LHCN-M2 (cell line): ENCODE results near the gene EEPD1. TPM values are rescaled to one million over a fixed set of nuclear protein-coding genes. Genes with fewer than 3 reads are reported as not detected.

ENCODE experiments used
- DNase-seq: peaks from one replicate; pipeline ENCODE4 v3.0.0-alpha.2; 2012; ENCODE audit warnings: low read depth
- total RNA-seq: library from RNA; depleted of rRNA; stranded (reverse); fragments of >200 nt; gene quantifications from 2 replicates; pipeline ENCODE4 v1.2.3, GENCODE V29; 2014

The EEPD1 gene
- total RNA-seq, 1 experiment from 2014 or later, result 2.5 TPM

DNA sequence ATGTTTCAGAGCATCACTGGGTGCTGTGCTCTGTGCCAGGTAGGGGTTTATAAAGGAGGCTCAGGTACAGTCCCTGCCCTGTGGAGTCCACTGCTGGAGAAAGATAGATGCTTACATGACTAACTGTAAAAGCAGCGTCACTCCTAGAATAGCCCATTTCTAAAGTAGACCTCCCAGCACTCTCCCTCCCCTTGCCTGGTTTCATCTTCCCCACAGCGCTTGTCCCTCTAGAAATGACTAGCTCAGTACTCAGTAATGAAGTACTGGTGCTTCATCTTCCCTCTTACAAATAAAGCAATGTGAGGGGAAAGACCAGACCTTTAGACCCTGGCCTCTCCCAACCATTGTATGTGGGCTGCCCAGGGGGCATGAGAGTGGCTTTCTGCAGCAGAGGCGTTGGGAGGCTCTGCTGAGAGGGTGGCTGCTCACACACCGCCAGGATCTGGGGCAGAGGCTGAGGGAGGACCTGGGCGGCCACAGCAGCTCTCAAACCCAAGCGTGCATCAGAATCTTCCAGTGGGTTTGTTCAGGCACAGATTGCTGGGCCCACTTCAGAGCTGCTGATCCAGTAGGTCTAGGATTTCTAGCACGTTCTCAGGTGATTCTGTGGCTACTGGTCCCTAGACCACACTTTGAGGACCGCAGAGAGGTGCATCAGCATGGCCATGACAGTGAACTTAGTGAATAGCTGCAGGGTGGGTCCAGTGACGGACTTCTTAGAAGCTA, 126.3 kb downstream of the EEPD1 start:
- no peak for DNase-seq

- DNase-seq, result no peak
These were observed 126.9 kb downstream of the EEPD1 start for GRCh38 chr7:36279926-36280315.

GRCh38 chr7:36280840-36281812, 128.1 kb downstream of the EEPD1 start:
- peak; percentile 88 for DNase-seq

GRCh38 chr7:36281945-36282717, 129.1 kb downstream of the EEPD1 start:
- DNase-seq, result peak; percentile 50

DNA sequence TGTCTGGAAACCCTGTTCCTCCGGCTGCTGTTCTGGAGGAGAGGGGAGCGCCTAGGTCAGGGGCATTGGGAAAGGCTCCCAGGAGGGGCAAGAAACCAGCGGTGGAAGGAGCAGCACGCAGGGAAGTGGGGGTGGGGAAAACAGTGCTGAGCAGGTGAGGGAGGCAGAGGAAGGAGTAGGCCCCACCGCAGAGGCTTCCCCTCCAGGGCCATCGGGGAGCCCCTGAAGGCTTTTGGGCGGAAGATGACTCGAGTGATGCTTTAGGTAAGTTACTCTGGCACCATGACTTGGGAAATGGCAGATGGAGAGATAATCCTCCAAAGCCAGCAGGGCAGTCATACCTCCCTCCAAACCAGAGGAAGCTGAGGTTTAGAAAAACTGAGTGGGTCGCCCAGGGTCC, 130.1 kb downstream of the EEPD1 start:
- no peak for DNase-seq

- no peak for DNase-seq
These were observed 130.7 kb downstream of the EEPD1 start for GRCh38 chr7:36283711-36284130.

DNA sequence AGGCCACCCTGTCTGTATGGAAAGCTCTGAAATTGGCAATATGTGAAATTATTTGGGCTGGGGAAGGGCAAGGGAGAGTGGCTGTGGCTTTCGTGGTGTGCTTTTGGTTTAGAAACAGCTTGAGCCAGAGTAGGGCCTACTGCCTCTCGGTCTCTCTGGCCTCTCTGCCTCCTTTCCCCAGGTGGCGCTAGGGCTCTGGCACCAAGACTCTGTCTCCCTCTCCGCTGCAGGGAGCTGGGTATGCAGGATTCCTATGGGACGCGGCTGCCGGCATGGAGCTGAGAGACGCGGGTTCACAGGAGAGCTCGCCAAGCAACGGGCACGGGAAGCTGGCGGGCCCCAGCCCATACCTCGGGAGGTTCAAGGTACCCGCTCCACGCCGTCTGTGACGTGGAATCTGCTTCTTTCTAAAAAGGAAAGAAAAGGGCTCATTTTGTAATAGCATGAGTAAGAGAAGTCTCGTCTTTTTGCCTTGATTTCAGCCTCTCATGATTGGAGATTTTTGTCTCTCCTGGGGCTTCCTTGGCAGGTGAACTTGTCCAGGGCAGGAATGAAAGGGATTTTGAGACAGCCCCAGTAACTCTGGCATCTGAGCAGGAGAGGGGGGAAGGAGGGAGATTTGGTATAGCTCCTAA, 131.5 kb downstream of the EEPD1 start:
- no peak for DNase-seq

DNA sequence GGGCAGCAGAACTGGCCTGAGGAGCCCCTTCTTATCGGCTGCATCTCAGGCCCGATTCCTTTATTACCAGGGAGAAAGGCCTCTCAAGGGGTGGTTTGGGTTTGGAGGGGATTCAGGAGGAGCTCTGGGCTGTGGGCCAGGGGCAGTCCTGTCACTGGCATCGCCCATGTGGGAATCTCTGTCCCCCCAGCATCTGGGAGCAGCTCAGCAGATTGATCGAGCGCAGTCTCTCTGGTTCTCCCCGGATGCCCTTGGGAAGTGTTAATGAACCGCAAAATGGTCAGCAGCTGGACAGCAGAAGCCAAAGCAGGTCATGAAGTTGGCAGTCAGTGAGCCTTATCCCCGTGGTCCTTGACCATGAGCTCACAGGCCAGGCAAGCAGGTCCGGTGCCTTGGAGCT, 132.2 kb downstream of the EEPD1 start:
- DNase-seq, result no peak

GRCh38 chr7:36286226-36286625, 133.2 kb downstream of the EEPD1 start:
- no peak for DNase-seq

- DNase-seq, result no peak
These were observed 133.6 kb downstream of the EEPD1 start for GRCh38 chr7:36286688-36287087.

DNA sequence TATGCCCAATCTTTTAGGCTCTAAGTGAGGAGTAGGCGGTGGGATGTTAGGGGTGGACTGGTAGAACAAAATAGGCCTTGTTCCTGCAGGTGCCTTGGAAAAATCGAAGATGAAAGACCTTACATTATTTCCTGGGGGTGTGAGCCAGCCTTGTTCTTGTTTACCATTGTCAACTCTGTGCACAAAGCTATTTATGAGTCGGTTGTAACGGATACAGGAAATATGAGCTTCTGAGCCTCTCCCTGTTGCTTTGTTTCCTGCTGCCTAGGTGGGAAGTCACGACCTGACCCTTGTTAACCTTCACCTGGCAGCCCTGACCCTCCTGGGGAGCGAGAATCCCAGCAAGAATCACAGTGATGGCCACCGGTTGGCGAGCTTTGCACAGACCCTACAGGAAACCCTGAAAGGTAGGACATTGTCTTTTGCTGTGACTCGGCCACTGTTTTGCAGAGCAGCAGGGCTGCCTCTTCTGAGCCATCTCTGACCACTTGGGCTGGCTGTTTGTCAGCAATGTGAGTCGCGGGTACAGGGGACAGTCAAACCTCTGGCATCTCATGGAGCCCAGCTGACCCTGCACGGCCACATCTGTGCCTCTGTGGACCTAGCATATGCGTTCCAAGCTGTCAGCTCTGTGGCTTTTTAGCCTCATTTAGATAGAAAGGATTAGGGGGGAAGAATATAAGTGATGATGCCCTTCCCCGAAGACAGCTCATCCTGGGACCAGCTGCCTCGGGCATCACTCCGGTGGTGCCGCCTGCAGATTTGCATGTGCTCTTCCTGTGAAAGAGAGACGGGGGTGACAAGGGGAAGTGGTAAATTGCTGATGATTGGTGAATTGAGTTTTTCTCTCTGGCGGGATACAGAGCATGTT, 134.6 kb downstream of the EEPD1 start:
- DNase-seq, result peak; percentile 30

- DNase-seq, result no peak
These were observed 135.4 kb downstream of the EEPD1 start for GRCh38 chr7:36288501-36288900.

- no peak for DNase-seq
These were observed 137.0 kb downstream of the EEPD1 start for GRCh38 chr7:36289833-36290661.

DNA sequence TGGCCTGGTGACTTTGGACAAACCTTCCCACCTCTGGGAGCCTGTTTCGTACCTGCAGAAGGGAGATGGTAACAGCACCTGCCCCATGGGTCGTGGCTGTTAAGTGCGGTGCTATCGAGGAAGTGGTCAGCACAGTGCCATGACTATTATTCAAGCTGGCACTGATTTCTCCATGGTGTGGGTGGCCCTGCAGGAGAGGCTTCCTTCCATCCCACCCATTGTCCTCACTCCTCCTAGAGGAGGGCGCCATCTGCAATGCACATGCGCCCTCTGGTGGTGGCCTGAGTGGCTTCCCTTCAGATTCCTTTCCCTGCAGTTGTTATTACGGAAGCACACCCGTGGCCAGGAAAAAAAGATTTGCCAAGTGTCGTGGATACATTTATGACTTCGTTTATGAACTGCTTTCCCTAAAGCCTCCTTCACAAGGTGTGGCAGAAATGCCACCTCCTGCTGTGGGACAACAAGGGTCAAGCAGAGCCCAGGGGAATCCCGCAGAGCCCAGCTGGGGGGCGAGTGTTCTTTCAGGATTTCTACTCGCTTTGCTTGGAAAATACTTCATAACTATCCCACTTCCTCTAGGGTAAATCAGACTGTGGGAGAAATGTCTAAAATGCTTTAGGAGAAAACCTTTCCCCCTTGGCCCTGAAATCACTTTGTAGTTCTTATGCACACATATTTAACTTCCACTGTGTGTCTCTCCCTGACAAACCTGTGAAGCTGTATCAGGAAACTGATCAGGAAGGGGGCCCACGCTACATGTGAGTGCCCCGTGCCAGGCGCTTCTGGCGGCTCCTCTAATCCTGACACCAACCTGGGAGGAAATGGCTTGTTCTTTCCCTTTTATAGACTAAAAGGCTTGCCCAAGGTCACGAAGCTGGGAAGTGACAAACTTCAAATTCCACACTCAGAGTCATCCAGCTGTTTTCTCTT, 138.6 kb downstream of the EEPD1 start:
- peak; percentile 81 for DNase-seq

DNA sequence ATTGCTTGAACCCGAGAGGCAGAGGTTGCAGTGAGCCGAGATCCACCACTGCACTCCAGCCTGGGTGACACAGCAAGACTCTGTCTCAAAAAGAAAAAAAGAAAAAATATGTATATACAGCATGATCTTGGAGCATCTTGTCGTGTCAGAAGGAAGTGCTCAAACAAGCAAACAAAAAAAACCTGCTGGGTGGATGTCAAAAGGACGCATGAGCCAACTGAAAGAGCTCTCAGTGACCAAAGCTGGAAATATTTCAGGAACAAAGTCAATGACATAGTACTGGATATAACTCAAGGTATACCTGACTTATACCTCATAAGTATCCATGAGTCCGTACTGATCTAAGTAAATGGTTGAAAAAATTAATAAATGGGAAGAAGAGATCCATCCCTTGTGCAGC, 142.0 kb downstream of the EEPD1 start:
- no peak for DNase-seq

DNA sequence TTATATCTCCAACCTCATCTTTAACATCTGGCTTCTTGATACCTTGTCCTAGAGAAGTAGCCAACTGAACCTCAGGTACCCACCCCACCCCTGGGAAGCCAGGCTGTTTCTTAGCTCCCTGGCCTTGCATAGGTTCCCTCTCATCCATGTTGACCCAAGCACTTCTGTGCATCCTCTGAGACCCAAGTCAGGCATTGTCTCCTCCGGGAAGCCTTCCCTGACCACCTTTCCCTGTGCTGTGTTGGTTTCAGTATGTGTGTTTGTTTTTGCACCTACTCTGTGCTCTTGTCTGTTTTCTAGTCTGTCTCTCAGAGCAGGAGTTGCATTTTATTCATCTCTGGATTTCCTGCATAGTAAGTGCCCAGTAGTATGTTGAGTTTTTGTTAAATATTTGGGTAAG, 143.2 kb downstream of the EEPD1 start:
- no peak for DNase-seq

DNA sequence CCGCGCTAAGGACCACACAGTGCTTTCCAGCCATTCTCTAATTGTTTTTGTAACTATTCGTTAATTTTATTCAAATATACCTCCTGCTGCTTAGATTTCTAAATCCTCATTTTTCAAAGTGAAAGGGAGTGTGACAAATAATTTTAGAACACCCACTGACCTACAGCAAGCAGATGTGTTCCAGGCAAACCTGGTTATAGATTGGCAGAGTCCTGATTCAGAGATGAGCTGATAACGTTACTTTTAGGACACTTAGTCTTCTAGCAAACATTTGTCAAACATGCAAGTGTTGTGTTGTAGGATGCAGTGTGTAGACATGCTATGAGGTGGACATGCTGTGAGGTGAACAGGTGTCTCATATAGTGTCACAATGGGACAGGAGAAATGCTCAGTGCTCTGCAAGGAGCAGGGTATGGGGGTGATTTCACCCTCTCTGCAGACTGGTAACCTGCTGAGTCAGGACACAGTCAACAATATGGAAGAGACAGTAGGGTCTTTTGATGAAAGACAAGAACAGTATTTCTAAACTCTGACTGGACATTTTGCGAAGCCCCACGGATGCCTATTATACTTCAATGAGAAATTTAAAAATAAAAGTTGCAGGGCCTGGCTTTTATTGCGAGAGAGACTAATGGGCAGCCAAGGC, 144.4 kb downstream of the EEPD1 start:
- no peak for DNase-seq

DNA sequence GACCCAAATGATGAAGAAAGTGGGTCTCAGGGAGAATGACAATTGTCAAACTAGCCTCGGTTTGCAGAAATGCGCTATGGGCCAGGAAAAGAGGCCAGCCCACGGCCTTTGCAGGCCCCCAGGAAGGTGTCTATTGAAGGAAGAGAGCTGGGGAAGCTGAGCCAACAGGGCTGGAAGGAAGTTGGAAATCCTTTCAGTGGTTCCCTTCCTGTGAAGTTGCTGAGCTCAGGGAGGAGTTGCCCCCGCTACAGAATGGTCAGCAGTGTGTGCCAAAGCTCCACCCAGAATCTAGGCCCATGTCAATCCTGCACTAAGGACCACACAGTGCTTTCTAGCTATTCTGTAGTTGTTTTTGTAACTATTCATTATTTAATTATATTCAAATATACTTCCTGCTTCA, 145.1 kb downstream of the EEPD1 start:
- DNase-seq, result no peak
